Epidermal melanocyte (primary cell): ENCODE data around the gene ARID1A.
A peak's percentile ranks its signal among the peaks of the same experiment; 100 is the strongest.

ENCODE experiments used
- DNase-seq: peaks from one replicate; pipeline ENCODE4 v3.0.0; 2011; ENCODE audit warnings: low spot score; ENCODE audit not compliant: insufficient read length

The ARID1A gene

DNA sequence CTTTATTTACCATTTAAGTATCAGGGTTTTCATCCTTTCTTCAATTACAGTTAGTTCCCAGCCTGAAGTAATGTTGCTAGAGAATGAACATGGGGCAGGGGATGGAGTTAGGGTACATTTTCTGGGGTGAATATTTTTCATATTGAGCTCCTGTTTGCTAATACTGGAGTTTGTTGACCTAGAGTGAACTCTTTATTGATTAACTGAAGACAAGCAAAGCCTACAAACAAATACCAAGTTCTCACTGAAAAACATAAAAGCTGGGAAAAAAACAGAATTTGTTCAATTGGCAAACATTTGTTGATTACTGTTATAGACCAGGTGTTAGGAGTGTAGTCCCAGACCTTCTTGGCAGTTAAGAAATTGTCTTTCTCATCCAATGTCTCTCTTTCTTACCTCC is 63.7 kb downstream of the ARID1A start:
- DNase-seq = no peak

DNA sequence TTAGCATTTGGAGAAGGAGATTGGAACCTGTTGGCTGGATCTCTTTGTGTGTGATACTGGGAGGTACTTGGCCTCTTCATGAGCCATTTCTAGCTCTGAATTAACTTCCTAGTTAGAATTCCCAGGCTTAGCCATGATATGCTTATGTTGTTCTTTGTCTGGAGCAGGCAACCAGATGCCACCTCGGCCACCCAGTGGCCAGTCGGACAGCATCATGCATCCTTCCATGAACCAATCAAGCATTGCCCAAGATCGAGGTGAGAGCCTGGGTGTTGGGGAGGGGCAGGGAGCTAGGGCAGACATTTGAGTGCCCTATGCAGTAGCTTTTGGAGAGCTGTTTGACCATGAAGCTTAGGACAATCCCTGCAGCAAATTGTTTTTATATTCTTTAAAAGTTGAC is 65.4 kb downstream of the ARID1A start:
- no peak for DNase-seq

DNA sequence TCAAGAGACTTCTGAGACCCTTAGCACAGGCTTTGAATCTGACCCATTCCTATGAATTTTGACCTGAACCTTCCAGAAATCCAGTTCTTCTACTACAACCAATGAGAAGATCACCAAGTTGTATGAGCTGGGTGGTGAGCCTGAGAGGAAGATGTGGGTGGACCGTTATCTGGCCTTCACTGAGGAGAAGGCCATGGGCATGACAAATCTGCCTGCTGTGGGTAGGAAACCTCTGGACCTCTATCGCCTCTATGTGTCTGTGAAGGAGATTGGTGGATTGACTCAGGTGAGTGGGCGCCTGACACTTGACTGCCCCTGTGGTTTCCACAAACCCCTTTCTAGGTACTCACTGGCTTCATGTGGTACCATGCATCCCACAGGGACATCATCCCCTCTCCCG is 71.9 kb downstream of the ARID1A start:
- DNase-seq = no peak

DNA sequence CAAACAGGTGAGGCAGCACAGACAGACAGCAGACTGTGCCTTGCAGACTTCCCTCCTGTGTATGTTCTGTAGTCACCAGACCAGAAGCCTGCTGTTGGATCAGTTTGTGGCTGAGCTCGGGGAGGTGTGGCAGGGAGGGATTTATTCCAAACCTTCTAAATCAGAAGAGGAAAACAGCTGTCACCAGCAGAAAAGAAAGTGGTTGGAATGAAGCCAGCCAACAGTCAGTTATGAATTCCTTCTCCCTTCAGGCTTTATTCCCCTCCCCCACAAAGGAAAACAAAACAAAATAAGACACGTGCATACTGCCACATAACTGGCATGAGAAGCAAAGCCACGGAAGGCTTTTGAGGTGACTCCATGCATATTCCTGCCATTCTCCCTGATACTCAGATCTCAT is 72.9 kb downstream of the ARID1A start:
- no peak for DNase-seq

DNA sequence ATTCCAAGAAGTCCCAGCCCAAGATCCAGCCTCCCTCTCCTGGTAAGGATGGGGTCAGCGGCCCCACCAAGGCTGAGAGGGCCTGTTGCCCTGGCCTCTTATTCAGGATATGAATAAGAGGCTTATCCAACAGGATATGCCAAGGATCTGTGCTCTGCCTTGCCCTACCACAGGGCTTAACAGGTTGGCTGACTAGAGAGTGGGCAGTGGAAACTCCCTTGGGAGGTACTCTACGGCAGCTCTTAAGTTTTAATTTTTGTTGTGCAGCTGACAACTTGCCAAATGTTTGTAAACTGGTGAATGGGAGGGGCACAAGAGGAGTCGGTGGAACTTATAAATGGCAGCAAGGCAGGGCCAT is 75.4 kb downstream of the ARID1A start:
- no peak for DNase-seq

DNA sequence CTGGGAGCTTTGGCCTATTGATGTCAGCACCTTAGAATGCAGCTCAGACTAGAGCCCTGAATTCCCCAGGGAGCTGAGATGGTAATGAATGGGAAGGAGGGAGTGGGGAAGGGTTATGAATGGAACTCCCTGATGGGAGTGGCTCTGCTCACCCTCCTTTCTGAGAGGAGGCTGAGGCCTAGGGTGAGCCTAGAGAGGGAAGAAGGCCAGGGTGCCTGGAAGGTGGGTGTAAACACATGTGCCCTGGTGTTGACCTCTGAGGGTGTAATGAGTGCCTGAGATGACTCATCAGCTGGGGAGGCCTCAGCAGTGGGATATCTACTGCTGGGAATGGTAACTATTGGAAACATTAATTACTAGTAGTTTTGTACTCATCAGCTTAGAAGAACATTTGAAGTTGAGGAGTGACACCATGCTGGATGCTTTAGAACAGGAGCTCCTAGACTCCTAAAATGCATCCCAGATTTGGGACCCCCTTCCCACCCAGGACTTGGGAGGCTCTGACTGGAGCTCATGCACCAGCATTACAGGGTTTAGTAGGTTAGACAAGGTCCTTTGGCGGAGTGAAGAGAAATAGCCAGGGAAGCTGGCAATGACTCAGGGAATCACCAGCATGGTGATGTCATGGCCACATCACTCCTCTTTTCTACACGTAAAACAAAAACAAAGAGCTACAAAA is 76.0 kb downstream of the ARID1A start:
- DNase-seq = peak; percentile 27

DNA sequence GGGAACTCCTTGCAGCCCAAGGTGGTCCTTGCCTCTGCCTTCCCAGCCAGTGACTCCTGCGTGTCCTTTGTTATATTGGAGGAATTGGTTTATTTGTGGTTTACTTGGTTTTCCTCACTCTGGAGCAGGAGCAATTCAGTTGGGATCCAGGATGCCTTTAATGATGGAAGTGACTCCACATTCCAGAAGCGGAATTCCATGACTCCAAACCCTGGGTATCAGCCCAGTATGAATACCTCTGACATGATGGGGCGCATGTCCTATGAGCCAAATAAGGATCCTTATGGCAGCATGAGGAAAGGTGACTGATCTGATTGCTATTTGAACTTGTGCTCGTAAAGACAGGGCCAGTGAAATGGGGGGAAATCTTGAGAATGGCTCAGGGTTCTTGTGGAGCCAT is 76.9 kb downstream of the ARID1A start:
- DNase-seq = peak; percentile 59

DNA sequence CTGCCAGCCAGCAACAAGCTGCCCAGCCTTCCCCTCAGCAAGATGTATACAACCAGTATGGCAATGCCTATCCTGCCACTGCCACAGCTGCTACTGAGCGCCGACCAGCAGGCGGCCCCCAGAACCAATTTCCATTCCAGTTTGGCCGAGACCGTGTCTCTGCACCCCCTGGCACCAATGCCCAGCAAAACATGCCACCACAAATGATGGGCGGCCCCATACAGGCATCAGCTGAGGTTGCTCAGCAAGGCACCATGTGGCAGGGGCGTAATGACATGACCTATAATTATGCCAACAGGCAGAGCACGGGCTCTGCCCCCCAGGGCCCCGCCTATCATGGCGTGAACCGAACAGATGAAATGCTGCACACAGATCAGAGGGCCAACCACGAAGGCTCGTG is 78.6 kb downstream of the ARID1A start:
- DNase-seq = no peak

DNA sequence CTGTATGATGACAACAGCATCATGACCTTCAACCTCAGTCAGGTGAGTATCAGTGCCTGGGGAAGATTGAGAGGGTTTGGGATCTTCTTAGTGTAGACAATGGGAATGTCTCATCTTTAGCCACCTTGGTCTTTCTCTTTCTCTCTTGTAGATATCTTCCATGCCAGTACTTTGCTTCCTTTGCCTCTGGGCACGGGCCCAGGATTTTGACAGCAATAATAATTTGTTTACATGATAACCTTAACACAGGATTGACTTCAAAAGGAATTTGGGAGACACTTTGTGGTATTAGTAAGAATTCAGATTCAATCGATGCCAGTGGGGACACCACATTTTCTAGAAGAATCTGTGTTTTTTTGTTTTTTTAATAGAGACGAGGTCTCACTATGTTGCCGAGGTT is 79.9 kb downstream of the ARID1A start:
- DNase-seq = no peak

DNA sequence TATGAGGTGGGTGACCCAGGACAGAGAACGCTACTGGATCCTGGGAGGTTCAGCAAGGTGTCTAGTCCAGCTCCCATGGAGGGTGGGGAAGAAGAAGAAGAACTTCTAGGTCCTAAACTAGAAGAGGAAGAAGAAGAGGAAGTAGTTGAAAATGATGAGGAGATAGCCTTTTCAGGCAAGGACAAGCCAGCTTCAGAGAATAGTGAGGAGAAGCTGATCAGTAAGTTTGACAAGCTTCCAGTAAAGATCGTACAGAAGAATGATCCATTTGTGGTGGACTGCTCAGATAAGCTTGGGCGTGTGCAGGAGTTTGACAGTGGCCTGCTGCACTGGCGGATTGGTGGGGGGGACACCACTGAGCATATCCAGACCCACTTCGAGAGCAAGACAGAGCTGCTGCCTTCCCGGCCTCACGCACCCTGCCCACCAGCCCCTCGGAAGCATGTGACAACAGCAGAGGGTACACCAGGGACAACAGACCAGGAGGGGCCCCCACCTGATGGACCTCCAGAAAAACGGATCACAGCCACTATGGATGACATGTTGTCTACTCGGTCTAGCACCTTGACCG is 83.4 kb downstream of the ARID1A start:
- DNase-seq = no peak

DNA sequence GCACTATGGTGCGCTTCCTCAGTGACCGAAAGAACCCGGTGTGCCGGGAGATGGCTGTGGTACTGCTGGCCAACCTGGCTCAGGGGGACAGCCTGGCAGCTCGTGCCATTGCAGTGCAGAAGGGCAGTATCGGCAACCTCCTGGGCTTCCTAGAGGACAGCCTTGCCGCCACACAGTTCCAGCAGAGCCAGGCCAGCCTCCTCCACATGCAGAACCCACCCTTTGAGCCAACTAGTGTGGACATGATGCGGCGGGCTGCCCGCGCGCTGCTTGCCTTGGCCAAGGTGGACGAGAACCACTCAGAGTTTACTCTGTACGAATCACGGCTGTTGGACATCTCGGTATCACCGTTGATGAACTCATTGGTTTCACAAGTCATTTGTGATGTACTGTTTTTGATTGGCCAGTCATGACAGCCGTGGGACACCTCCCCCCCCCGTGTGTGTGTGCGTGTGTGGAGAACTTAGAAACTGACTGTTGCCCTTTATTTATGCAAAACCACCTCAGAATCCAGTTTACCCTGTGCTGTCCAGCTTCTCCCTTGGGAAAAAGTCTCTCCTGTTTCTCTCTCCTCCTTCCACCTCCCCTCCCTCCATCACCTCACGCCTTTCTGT is 84.6 kb downstream of the ARID1A start:
- DNase-seq = no peak

DNA sequence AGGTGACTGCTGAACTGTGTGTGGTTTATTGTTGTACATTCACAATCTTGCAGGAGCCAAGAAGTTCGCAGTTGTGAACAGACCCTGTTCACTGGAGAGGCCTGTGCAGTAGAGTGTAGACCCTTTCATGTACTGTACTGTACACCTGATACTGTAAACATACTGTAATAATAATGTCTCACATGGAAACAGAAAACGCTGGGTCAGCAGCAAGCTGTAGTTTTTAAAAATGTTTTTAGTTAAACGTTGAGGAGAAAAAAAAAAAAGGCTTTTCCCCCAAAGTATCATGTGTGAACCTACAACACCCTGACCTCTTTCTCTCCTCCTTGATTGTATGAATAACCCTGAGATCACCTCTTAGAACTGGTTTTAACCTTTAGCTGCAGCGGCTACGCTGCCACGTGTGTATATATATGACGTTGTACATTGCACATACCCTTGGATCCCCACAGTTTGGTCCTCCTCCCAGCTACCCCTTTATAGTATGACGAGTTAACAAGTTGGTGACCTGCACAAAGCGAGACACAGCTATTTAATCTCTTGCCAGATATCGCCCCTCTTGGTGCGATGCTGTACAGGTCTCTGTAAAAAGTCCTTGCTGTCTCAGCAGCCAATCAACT is 85.5 kb downstream of the ARID1A start:
- no peak for DNase-seq

DNA sequence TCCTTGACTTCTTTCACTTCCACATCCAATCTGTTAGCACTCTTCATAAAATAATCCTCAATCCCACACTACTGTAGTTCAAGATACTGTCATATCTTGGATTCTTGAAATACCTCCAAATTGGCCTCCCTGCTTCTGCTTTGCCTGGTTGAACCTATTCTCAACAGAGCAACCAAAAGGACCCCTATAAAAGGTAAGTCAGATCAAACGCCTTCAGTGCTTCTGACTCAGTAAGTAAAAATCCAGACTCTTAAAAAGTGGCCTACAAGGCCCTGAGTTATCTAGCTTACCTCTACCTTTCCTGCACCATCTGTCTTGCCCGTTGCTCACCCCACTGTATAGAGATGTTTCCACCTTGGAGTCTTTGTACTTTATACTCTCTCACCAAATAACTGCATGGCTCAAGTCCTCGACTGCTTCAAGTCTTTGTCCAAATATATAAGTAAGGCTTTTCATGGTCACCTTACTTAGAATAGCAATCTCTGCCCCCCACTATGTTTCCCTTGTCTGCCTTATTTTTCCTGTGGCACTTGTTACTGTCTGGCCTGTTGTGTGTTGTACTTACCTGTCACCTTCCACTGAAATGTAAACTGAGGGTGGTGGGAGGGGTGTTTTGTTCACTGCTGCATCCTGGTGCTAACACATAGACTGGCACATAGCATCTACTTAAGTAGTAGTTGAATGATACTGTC is 86.9 kb downstream of the ARID1A start:
- no peak for DNase-seq

DNA sequence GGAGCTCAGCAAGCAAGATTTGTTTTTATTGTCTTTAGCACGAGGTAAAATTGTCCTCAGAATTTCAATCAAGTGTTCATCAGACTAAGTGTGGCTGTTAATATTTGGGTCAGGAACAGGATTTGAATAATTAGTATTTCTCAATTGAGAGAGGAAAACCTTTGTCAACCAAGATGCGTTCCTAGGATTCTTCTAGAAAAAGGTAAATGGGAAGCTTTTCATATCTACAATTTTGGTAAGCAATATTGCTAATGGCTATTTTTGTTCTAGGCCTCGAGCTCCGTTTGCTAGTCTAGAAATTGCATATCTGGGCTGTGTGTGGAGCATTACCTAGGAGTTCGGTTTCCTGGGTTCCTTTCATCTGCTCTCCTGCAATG is 87.8 kb downstream of the ARID1A start:
- no peak for DNase-seq

DNA sequence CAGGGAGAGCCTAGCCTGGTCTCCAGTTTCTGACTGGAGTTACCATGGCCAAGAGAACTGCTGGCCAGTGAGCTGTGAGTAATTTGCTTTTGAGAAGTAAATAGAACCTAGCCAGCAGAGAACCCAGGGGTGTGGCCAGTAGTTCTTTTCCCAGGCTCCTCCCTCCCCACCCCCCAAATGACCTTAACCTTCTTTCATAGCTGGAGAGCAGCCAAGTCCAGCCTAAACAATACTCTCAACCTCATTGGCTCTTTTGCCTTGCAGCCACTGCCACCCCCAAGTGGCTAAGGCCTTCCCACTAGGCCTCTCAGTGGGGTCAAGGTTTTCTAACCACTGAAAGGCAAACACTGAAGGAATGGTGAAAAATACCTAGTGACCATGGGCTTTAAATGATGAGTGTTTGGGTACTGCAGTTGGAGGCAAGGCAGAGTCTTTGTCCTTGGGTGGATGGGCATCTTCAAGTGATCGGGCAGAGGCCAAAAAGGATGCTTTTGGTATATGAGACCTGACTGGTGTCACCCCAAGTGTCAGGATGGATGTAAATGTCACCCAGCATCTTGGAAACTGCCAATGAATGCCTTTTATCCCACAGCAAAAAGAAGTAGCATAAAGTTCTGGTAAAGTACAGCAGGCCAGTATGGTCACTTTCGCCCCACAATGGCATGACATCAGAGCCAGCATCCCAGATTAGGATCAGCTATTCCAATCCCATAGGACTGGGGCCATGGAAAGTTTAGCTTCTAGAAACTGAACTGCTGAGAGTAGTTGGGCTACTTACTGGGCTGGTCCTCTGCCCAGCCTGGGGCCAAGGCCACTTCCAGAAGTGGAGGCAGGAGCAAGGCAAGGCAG is 88.4 kb downstream of the ARID1A start:
- no peak for DNase-seq

DNA sequence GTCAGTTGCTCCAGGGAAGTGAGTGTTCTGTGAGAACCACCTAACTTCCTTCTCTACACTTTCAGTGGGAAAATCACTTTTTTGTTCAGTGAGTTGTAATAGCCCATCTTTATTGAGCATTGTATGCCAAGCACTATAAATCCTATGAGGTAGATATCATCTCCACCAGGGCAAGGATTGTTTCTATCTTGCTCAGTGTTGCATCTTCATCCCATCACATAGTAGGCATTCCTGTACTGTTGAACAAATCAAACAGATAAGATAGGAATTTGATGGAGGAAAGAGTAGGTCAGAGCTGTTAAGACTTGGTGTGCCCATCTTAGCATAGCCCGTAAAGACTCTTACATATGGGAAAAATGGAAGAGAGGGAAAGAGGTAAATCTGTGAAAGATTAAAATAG is 89.1 kb downstream of the ARID1A start:
- DNase-seq = no peak

DNA sequence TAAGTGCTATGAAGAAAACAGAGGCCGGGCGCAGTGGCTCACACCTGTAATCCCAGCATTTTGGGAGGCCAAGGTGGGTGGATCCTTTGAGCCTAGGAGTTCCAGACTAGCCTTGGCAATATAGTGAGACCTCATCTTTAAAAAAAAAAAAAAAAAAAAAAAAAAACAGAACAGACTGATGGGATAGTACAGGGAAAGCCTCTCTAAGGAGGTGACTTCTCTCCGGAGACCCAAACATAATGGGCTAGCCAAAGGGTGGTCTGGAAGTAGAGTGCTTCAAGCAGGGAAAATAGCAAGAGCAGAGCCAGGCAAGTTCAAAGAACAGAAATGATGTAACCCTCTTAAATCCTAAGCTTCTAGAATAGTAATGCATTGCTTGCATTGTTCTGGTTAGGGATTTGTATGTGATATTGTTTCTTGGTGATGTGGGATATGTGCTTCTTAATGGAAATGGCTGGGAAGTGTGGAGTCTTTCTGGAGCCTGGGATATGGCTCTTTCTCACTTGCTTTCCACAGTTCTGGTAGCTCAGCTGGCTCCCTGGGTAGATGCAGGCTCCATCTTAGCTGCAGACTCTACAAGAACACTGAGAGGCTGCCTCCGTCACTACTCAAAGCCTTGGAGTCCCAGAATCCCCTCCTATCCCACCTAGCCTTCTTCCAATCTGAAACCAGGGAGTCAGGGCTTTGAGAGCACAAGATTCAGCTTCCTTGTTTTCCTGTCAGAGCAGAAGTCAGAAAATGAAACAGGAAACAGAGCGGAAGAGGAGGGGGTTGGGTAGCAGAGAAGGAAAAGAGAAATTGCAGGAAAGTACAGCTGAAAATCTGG is 90.0 kb downstream of the ARID1A start:
- no peak for DNase-seq

DNA sequence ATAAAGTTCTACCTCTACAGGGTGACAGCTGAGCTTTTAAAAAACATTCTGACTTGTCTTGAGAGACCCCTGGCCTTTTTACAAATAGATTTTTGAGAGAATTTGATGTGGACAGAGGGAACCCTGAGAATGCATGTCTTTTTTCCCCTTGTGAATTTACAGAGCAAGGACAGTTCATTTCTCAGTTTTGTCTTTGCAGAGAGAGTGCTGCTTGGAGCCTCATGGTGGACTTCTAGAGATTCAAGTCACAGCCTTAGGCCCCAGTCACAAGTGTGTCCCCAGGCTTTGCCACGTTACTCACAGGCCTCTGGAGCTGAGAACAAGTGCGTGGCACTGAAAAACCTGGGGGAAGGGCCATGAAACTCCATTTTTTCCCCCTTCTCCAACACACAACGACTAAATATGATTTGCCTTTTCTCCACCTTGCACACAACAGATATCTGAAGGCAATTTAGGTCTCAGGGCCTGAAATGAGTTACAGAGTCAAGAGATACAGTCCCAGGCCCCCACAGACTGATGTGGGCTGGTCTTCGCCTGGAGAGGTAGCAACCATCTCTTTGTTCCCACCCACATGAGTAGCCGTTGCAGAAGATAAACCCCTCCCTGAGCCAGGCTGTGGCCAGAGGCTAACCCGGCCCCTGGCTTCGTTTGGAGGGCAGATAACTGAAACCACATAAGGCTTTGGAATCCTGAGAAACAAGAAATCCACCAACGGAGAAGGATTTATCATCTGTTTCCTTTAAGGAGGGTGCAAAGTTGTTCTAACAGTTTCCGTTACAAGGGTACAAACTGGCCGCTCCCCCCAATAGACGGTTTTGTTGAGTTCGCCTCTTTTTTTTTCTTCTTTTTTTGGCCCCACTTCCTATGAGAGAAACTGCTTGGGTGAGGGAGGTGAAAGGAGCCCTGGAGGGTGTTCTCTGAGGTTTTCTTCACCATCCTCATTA is 90.9 kb downstream of the ARID1A start:
- DNase-seq = peak; percentile 80

DNA sequence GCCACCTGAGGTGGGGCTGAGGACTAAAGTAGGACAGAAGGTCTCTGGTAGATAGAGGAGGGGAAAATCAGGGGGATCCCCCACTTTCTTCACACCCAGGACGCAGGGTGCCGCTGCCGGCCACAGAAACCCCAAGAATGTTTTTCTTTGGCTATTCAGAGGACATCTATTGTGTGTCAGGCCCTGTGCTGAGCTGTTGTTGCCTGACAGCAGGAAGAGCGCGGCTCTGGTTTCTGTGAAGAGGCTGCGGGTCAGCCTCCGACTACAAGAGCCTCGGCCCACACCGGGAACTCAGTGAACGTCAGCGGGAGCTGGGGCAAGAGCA is 91.5 kb downstream of the ARID1A start:
- no peak for DNase-seq
